HG02840 (cell line): ENCODE data around the gene ANKS1B.
"Not testable (repeated sequence)": the region's sequence is repeated elsewhere in the genome, so short reads cannot be mapped to it uniquely, and the experiment has no call there.

ENCODE experiments used
- ATAC-seq: cut with Tn5 transposase; IDR thresholded peaks from one replicate; pipeline ENCODE4 v1.9.1; 2021; ENCODE audit warnings: mild to moderate bottlenecking, moderate library complexity, moderate number of reproducible peaks; ENCODE audit not compliant: unreplicated experiment, low FRiP score

ANKS1B gene

GRCh38 chr12:98999559-98999958, 985.2 kb downstream of the ANKS1B start:
- no peak for ATAC-seq

- no peak for ATAC-seq
These were observed 985.9 kb downstream of the ANKS1B start for GRCh38 chr12:98998697-98999299.

GRCh38 chr12:98997899-98998298, 986.8 kb downstream of the ANKS1B start:
- ATAC-seq: no peak

GRCh38 chr12:98990648-98991047, 994.1 kb downstream of the ANKS1B start:
- ATAC-seq: no peak

GRCh38 chr12:98985156-98985555, 999.6 kb downstream of the ANKS1B start:
- ATAC-seq: no peak

GRCh38 chr12:98983647-98984046, 1001.1 kb downstream of the ANKS1B start:
- no peak for ATAC-seq

- ATAC-seq: no peak
These were observed 1004.2 kb downstream of the ANKS1B start for GRCh38 chr12:98980508-98980907.

- ATAC-seq: no peak
These were observed 1007.5 kb downstream of the ANKS1B start for GRCh38 chr12:98977186-98977585.

GRCh38 chr12:98974767-98975381, 1009.9 kb downstream of the ANKS1B start:
- no peak for ATAC-seq

- no peak for ATAC-seq
These were observed 1011.3 kb downstream of the ANKS1B start for GRCh38 chr12:98973395-98973794.

- ATAC-seq: no peak
These were observed 1013.8 kb downstream of the ANKS1B start for GRCh38 chr12:98970950-98971349.

GRCh38 chr12:98970210-98970609, 1014.5 kb downstream of the ANKS1B start:
- ATAC-seq: no peak

- no peak for ATAC-seq
These were observed 1015.8 kb downstream of the ANKS1B start for GRCh38 chr12:98968896-98969295.

- not testable (repeated sequence) for ATAC-seq
These were observed 1027.6 kb downstream of the ANKS1B start for GRCh38 chr12:98957135-98957534.

- ATAC-seq: peak; percentile 65
These were observed 1029.5 kb downstream of the ANKS1B start for GRCh38 chr12:98955284-98955683.

- ATAC-seq: no peak
These were observed 1030.2 kb downstream of the ANKS1B start for GRCh38 chr12:98954506-98954905.

GRCh38 chr12:98951406-98951805, 1033.3 kb downstream of the ANKS1B start:
- ATAC-seq: no peak

GRCh38 chr12:98948343-98948949, 1036.3 kb downstream of the ANKS1B start:
- no peak for ATAC-seq

GRCh38 chr12:98945864-98946263, 1038.9 kb downstream of the ANKS1B start:
- ATAC-seq: no peak

GRCh38 chr12:98939926-98940325, 1044.8 kb downstream of the ANKS1B start:
- no peak for ATAC-seq

GRCh38 chr12:98939350-98939749, 1045.4 kb downstream of the ANKS1B start:
- ATAC-seq: no peak

- ATAC-seq: no peak
These were observed 1048.9 kb downstream of the ANKS1B start for GRCh38 chr12:98935847-98936246.
